Endometrium (tissue), 2 donors: ENCODE results near the gene NECAB2.

Experiments
- FAIRE-seq: peaks from 2 replicates; lab custom pipeline; 2012; peaks lifted over from hg19 to GRCh38; lab: Jason Lieb, UNC
- donor health status: control.
- donor health status: control.

NECAB2 gene

GRCh38 chr16:84026606-84027005, 58.6 kb downstream of the NECAB2 start:
- FAIRE-seq: no peak

GRCh38 chr16:84027625-84028024, 59.6 kb downstream of the NECAB2 start:
- no peak for FAIRE-seq

GRCh38 chr16:84029297-84030047, 61.4 kb downstream of the NECAB2 start:
- no peak for FAIRE-seq

DNA sequence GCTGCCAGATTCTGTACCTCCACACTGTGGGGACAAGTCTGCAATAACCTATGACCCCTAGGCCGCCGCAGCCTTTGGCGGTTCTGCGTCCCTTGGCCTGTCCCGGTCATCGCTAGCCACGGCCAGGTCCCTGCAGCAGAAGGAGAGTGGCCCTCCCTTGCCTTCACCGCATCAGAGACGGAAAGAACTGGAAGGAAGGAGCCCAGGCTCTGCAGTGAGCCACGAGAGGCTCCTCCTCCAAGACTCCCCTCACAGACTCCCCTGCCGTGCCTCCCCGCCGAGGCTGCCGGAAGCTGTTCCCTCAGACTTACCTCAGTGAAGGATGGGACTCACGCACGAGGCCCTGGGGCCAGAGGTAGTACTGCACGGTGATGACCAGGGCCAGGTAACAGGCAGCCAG, 63.5 kb downstream of the NECAB2 start:
- no peak for FAIRE-seq

- no peak for FAIRE-seq
Observed at GRCh38 chr16:84032458-84033178, 64.6 kb downstream of the NECAB2 start.

DNA sequence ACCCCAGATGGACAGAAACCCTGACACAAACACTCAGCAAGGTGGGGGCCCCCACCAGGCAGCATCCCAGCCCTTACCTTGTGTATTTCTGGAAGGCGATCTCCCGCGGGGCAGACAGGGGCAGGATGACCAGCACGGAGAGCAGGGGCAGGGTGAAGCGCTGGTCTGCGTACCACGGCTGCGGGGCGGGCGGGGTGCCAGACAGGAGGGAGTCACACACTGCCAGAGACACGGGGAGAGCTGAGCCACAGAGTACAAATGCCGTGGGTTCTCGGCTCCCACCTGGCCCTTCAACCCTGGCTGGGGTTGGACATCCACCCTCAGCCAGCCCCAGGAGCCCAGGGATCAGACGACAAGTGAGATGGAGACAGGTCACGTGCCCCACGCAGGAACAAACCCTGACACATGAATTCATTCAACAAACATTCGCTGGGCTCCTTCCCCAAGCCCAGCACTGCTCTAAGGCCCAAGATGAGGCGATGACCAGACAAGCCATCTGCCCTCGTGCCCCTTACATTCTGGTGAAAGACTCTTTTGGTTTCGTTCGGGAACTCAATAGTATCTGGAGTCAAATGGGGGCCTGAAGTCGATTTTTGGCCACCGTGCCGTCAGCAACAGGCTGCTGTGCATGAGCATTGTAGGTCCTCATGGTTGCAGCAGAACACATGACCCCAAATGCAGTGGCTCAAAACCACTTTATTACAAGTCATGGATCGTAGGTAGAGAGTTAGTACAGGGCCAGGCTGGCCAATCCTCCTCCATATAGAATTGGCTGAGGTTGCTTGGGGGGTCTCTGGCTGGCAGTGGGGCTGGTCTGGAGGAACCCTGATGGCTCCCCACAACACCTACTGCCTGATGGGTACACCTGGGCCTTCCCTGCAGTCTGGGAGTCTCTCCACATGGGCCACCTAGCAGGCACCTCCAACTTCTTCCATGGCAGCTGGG, 65.5 kb downstream of the NECAB2 start:
- no peak for FAIRE-seq

DNA sequence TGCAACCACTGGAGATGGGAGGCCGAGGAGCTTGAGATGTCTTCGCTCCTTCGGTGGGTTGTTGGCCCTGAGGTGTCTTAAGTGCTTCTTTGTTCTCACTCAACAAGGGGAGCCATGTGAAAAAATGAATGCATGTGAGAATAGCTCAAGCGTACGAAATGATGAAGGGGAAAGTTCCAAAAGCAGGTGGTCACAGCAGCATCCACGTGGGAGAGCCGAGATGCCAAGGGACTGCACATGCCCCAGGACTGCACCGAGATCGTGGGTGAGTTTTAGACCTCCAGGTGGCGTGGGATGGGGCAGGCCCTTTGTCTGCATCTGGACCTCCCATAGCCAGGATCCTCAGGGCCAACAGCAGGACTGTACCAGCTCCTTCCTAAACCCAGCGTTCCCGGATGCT, 66.5 kb downstream of the NECAB2 start:
- FAIRE-seq: no peak

- FAIRE-seq: no peak
Observed at GRCh38 chr16:84036131-84036530, 68.1 kb downstream of the NECAB2 start.

GRCh38 chr16:84036982-84037425, 69.0 kb downstream of the NECAB2 start:
- FAIRE-seq: no peak

- FAIRE-seq: no peak
Observed at GRCh38 chr16:84038469-84038868, 70.4 kb downstream of the NECAB2 start.

DNA sequence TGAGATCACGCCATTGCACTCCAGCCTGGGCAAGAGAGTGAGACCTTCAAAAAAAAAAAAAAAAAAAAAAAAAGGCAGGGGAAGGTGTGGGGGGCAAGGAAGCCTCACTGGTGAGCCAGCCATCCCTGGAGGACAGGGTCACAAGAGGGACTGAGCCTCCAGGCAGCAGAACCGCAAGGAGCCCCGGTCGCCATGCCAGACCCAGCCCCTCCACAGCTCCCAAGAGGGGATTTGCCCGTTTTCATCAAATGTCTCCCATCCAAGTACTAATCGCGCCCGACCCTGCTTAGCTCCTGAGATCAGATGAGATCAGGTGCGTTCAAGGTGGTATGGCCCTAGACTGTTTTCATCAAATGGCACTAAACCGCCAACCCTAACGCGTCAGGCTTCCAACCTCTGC, 71.7 kb downstream of the NECAB2 start:
- FAIRE-seq: no peak

- FAIRE-seq: no peak
Observed at GRCh38 chr16:84040226-84040822, 72.3 kb downstream of the NECAB2 start.

GRCh38 chr16:84040823-84041820, 73.1 kb downstream of the NECAB2 start:
- no peak for FAIRE-seq

- no peak for FAIRE-seq
Observed at GRCh38 chr16:84041881-84042280, 73.8 kb downstream of the NECAB2 start.

- no peak for FAIRE-seq
Observed at GRCh38 chr16:84042308-84042878, 74.3 kb downstream of the NECAB2 start, which contains the start of gene SLC38A8. Gene SLC38A8, minus strand, starts transcription at chr16:84042795. Its CDS starts 638 bp downstream, at chr16:84042157.

DNA sequence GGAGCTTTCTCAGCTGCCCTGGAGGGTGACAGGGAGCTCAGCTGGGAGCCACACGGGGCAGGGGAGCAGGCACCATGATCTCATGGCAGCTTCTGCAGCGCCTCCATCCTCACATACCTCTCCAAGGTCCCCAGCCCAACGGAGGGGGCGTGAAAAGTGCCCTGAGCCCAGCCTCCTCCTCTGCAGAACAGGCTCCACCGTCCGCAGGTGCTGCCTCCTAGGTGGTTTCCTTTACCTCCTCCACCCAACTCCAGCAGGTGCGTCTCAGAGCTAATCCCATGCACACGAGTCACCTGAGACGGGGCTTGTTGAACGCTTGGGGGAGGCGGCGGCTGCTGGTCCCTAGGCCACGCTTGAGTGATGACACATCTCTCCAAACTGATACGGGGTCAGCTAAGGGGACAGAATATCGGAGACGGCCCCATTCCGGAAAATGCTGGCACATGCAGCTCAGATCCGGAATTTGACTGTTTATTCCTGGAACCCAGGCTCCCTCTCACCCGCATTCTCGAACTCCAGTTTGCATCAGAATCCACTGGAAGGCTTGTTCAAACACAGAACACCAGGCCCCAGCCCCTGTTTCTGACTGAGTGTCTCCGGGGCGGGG, 74.9 kb downstream of the NECAB2 start:
- no peak for FAIRE-seq

DNA sequence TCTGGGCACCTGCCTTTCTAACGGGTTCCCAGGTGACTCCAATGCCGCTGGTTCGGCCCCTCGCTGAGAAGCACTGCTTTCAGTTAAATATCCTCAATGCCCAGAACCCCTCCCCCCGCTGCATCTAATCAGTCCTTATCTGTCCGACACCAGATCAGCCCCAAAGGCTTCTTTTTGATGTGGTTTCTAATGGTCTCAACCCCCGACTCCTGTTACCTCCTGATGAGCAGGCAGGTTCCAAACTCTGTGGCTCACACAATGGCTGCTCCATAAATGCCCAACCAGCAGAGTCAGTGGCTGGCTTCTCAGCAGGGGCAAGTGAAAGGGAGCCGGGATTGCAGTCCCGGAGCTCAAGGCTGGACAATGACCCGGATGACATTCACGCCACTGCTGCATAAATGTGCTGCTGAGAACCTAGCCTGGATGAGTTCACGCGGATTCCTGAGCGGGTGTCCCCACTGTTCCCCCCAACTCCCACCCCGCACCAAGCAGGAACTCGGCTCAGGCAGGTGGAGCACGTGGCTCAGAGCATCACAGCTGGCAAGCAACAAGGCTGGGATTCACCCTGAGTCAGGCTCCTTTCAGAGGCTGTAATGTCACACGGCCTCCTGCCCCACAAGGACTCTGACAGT, 75.6 kb downstream of the NECAB2 start:
- no peak for FAIRE-seq

DNA sequence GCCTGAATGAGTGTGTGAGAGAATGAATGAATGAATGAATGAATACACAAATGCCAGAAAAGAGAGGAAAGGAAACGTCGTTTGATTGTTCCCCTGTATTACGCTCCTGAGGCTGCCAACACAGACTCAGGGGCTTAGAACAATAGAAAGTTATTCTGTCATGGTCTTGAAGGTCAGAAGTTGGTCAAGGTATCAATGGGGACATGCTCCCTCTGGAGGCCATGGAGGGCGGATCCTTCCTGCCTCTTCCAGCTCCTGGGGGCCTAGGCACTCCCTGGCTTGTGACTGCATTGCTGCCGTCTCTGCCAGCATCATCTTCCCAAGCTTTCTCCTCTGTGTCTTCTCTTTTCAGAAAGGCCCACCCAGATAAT, 76.1 kb downstream of the NECAB2 start:
- no peak for FAIRE-seq

DNA sequence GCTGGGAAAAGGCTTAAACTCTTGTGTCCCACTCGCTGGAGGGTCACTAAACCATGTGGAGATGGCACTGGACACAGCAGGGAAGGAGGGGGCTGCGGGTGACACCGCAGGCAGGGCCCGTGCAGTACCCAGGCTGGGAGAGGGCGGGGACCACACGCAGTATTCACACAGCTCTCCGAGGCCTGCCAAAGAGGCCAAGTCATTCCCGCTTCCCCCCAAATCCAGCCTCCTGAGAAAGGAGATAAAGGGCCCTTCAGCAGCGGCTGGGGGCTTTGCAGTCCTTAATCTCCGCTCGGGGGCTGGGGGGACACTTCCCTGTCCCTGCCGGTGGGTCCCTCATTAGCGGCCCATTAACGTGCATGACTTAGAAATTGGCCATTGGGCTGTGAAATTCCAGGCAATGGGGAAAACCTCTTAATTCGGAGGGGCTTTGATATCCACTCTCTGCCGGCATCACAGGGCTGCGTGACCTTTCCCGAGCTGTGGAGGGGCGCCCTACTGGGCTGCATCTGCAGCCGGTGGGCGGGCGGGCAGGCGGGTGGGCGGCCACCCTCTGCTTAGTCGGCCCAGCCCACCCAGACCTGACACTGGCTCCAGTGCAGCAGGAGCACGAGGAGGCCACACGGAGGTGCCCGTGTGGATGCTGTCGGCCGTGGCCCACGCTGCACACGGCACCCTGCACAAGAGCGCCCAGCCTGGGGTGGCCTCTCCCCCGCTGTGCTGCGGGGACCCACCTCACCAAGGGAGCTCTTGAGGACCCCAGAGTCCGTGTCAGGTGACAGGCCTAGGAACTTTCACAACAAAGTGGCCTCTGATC, 77.2 kb downstream of the NECAB2 start:
- no peak for FAIRE-seq
